HepG2 (cell line): Measurements from ENCODE around the gene NRN1L. TPM values are rescaled to one million over a fixed set of nuclear protein-coding genes. Genes with fewer than 3 reads are reported as not detected.

Source experiments
- ATF7 ChIP-seq, 2 experiments: fragments of 450-650 bp in 1 of 2; sonication (generic) in 1 of 2; formaldehyde crosslinking in 1 of 2; IDR thresholded peaks; 2 replicates each; pipeline versions ENCODE4 v1.4.0 to v1.6.1; 2016 to 2020; ENCODE audit warnings: antibody characterized with exemption in 1 of 2, mild to moderate bottlenecking in 1 of 2, missing genetic modification reagents in 1 of 2
- DMTF1 ChIP-seq: sonication (generic); formaldehyde crosslinking; IDR thresholded peaks from 2 replicates; pipeline ENCODE4 v1.4.0; 2020; ENCODE audit warnings: mild to moderate bottlenecking, missing genetic modification reagents
- E2F2 ChIP-seq: sonication (generic); formaldehyde crosslinking; IDR thresholded peaks from 2 replicates; pipeline ENCODE4 v1.4.0; 2020; ENCODE audit warnings: missing genetic modification reagents, borderline replicate concordance
- FOXA3 ChIP-seq: IDR thresholded peaks from 2 replicates; pipeline ENCODE4 v1.6.1; 2016; ENCODE audit warnings: missing genetic modification reagents, missing compliant biosample characterization
- GTF3A ChIP-seq: sonication (generic); formaldehyde crosslinking; conservative IDR thresholded peaks from 2 replicates; pipeline ENCODE4 v1.4.0; 2020; ENCODE audit warnings: mild to moderate bottlenecking, missing genetic modification reagents
- HIVEP1 ChIP-seq: sonication (generic); formaldehyde crosslinking; IDR thresholded peaks from 2 replicates; pipeline ENCODE4 v1.4.0; 2020; ENCODE audit warnings: mild to moderate bottlenecking, missing genetic modification reagents
- MBNL3 ChIP-seq: fragments of 250-450 bp; sonication (Bioruptor Pico); conservative IDR thresholded peaks from 2 replicates; pipeline ENCODE4 v1.8.0; 2022; ENCODE audit warnings: mild to moderate bottlenecking, inconsistent platforms
- NR3C1 ChIP-seq: sonication (generic); formaldehyde crosslinking; IDR thresholded peaks from 2 replicates; pipeline ENCODE4 v1.4.0; 2020; ENCODE audit warnings: missing genetic modification reagents
- PHF5A ChIP-seq: IDR thresholded peaks from one replicate; pipeline ENCODE4 v1.6.1; 2018; ENCODE audit warnings: low read depth, missing genetic modification reagents; ENCODE audit not compliant: unreplicated experiment
- TBL1XR1 ChIP-seq: fragments of 150-350 bp; IDR thresholded peaks from 2 replicates; pipeline ENCODE4 v1.6.1; 2014; ENCODE audit warnings: borderline replicate concordance, low read length; ENCODE audit not compliant: partially characterized antibody
- ZBTB42 ChIP-seq: sonication (generic); formaldehyde crosslinking; IDR thresholded peaks from 2 replicates; pipeline ENCODE4 v1.5.0; 2020; ENCODE audit warnings: mild to moderate bottlenecking, missing genetic modification reagents
- ZNF276 ChIP-seq: sonication (generic); formaldehyde crosslinking; IDR thresholded peaks from 2 replicates; pipeline ENCODE4 v1.4.0; 2020; ENCODE audit warnings: mild to moderate bottlenecking, low read depth, missing genetic modification reagents
- ZNF329 ChIP-seq: sonication (generic); formaldehyde crosslinking; IDR thresholded peaks from 2 replicates; pipeline ENCODE4 v1.9.0; 2021; ENCODE audit warnings: low read depth, mild to moderate bottlenecking, missing genetic modification reagents
- ZNF354B ChIP-seq: sonication (generic); formaldehyde crosslinking; IDR thresholded peaks from 2 replicates; pipeline ENCODE4 v1.8.0; 2022; ENCODE audit warnings: mild to moderate bottlenecking, missing genetic modification reagents
- ZNF883 ChIP-seq: sonication (generic); formaldehyde crosslinking; IDR thresholded peaks from 2 replicates; pipeline ENCODE4 v1.5.1; 2020; ENCODE audit warnings: mild to moderate bottlenecking, missing genetic modification reagents; ENCODE audit errors: not compliant biosample characterization
- ZSCAN25 ChIP-seq: sonication (generic); formaldehyde crosslinking; IDR thresholded peaks from 2 replicates; pipeline ENCODE4 v1.8.0; 2022; ENCODE audit warnings: mild to moderate bottlenecking, missing genetic modification reagents
- polyA plus RNA-seq, 8 experiments: library from polyadenylated mRNA; depleted of rRNA in 3 of 8; stranded (reverse) in 7 of 8; unstranded in 1 of 8; fragments of >200 nt; fragmentation: Illumina TruSeq in 4 of 8; extraction: Trizol in 4 of 8; gene quantifications; 2 replicates each; pipeline versions ENCODE4 v1.2.1 to v1.2.3, GENCODE V29; 2011 to 2016; ENCODE audit warnings: low read depth in 4 of 8, missing spikeins in 1 of 8, mixed read lengths in 1 of 8; ENCODE audit not compliant: insufficient read depth in 1 of 8
- total RNA-seq, 5 experiments: library from RNA; depleted of rRNA; stranded (reverse); fragments of >200 nt; fragmentation: Illumina TruSeq; extraction: Trizol; gene quantifications; 2 replicates each; pipeline ENCODE4 v1.2.3, GENCODE V29; 2016; ENCODE audit warnings: low read depth in 1 of 5
- TF ChIP-seq, protein P1 (sequence below): sonication (generic); formaldehyde crosslinking; IDR thresholded peaks from 2 replicates; pipeline ENCODE4 v1.8.1; 2023; ENCODE audit warnings: mild to moderate bottlenecking, missing genetic modification reagents

NRN1L gene
- total and polyA plus RNA-seq, 2 of the 13 experiments (the other 11 are each of a cell fraction or from before 2014, with no cell fraction given), result 0.53 to 1.2 TPM

DNA sequence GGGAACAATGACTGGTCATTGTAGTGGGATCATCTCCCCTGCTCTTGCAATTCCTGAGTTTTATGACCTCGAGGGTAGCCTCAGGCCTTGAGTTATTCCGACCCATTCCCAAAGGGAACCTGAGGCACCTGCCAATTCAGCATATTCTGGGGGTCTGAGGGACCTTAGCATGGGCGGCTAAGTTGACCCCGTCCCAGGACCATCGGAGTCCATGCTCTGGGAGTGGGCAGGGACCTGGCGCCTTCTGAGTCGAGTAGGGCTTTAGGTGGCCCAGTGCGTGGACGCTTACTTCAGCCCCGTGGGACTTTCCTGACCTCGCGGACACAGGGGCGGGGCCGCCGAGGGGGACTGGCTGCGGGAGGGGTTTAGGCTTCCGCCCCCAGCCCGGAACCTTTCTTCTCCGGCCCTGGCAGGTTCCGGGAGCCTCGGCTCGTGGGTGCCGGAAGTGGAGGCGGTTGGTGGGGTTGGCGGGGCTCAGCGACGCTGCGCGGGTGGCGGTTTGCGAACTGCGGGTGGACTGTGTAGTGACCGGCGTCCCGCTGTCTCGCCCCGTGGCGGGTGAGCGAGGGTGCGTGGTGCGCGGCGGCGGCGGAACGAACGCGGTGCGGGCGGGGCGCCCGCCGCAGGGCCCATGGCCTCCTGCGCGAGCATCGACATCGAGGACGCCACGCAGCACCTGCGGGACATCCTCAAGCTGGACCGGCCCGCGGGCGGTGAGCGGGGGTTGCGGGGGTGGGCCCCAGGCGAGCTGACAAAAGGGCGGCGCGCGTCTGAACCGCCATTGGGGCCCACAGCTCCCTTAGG lies 11.9 kb upstream of the NRN1L start, which contains the start of gene EDC4 (continued):
- TF ChIP-seq E2F2 (0 out of 2 replicates have a peak, but pooled peaks have one; percentile 66), HIVEP1 (CRISPR knock-in tag) (no peak), ZNF329 (CRISPR knock-in tag) (0 out of 2 replicates have a peak, but pooled peaks have one; percentile 56), TBL1XR1 (peak; percentile 75), DMTF1 (CRISPR knock-in tag) (0 out of 2 replicates have a peak, but pooled peaks have one; percentile 73), ZNF883 (CRISPR knock-in tag) (peak; percentile 84), PHF5A (CRISPR knock-in tag) (peak; percentile 95), MBNL3 (CRISPR knock-in tag) (no peak), NR3C1 (CRISPR knock-in tag) (no peak; the same call in 1 of the 2 replicates), ZNF276 (CRISPR knock-in tag) (no peak), ZNF354B (CRISPR knock-in tag) (peak; percentile 66; the same call in 1 of the 2 replicates), ATF7 (IDR thresholded peaks at IDR 0.05) (no peak), ATF7 (CRISPR knock-in tag; IDR thresholded peaks at IDR 0.05) (no peak), ZBTB42 (no peak), ZSCAN25 (CRISPR knock-in tag) (peak; percentile 84), GTF3A (CRISPR knock-in tag) (no peak), FOXA3 (CRISPR knock-in tag) (peak; percentile 65)
- TF ChIP-seq, protein P1, sequence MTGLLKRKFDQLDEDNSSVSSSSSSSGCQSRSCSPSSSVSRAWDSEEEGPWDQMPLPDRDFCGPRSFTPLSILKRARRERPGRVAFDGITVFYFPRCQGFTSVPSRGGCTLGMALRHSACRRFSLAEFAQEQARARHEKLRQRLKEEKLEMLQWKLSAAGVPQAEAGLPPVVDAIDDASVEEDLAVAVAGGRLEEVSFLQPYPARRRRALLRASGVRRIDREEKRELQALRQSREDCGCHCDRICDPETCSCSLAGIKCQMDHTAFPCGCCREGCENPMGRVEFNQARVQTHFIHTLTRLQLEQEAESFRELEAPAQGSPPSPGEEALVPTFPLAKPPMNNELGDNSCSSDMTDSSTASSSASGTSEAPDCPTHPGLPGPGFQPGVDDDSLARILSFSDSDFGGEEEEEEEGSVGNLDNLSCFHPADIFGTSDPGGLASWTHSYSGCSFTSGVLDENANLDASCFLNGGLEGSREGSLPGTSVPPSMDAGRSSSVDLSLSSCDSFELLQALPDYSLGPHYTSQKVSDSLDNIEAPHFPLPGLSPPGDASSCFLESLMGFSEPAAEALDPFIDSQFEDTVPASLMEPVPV (CRISPR knock-in tag), result peak; percentile 96
